Dermis blood vessel endothelial cell (primary cell): ENCODE data around the gene IQCH. TPM values are rescaled to one million over a fixed set of nuclear protein-coding genes. Genes with fewer than 3 reads are reported as not detected.
A peak's percentile ranks its signal among the peaks of the same experiment; 100 is the strongest.

ENCODE experiments used
- DNase-seq: peaks from one replicate; pipeline ENCODE4 v3.0.0; 2010
- total RNA-seq: library from RNA; depleted of rRNA; stranded (reverse); fragments of >200 nt; gene quantifications from 2 replicates; pipeline ENCODE4 v1.2.3, GENCODE V29; 2014

IQCH gene
- total RNA-seq, 1 donor from 2014 or later, result 1.4 TPM

- DNase-seq, result no peak
Observed at GRCh38 chr15:67505675-67506572, 251.3 kb downstream of the IQCH start.

- no peak for DNase-seq
Observed at GRCh38 chr15:67506775-67507747, 252.5 kb downstream of the IQCH start.

GRCh38 chr15:67508407-67508806, 253.8 kb downstream of the IQCH start:
- DNase-seq, result no peak

- no peak for DNase-seq
Observed at GRCh38 chr15:67509918-67510317, 255.3 kb downstream of the IQCH start.

- DNase-seq, result no peak
Observed at GRCh38 chr15:67510597-67511190, 256.1 kb downstream of the IQCH start.

- no peak for DNase-seq
Observed at GRCh38 chr15:67511606-67512005, 257.0 kb downstream of the IQCH start.

GRCh38 chr15:67512140-67512539, 257.6 kb downstream of the IQCH start:
- DNase-seq, result no peak

GRCh38 chr15:67512933-67513714, 258.5 kb downstream of the IQCH start:
- DNase-seq, result no peak

GRCh38 chr15:67515090-67515489, 260.5 kb downstream of the IQCH start:
- DNase-seq, result no peak

- no peak for DNase-seq
Observed at GRCh38 chr15:67515557-67515956, 261.0 kb downstream of the IQCH start.

GRCh38 chr15:67520321-67521028, 265.9 kb downstream of the IQCH start:
- peak; percentile 26 for DNase-seq

- peak; percentile 84 for DNase-seq
Observed at GRCh38 chr15:67521029-67521782, 266.6 kb downstream of the IQCH start, which contains the start of gene C15orf61. Gene C15orf61 (plus strand): TSS chr15:67521131. CDS start chr15:67521249, 118 bp downstream.

- DNase-seq, result peak; percentile 40
Observed at GRCh38 chr15:67521783-67522568, 267.4 kb downstream of the IQCH start.

- no peak for DNase-seq
Observed at GRCh38 chr15:67523330-67523729, 268.7 kb downstream of the IQCH start.

- no peak for DNase-seq
Observed at GRCh38 chr15:67524235-67524634, 269.6 kb downstream of the IQCH start.

- no peak for DNase-seq
Observed at GRCh38 chr15:67528513-67528912, 273.9 kb downstream of the IQCH start.

- no peak for DNase-seq
Observed at GRCh38 chr15:67531379-67531914, 276.9 kb downstream of the IQCH start.

- no peak for DNase-seq
Observed at GRCh38 chr15:67533873-67534272, 279.3 kb downstream of the IQCH start.

GRCh38 chr15:67534360-67534759, 279.8 kb downstream of the IQCH start:
- no peak for DNase-seq
